CD4-positive, alpha-beta memory T cell (primary cell): ENCODE measurements around the gene ABHD6. TPM values are rescaled to one million over a fixed set of nuclear protein-coding genes. Genes with fewer than 3 reads are reported as not detected.
A peak's percentile ranks its signal among the peaks of the same experiment; 100 is the strongest.
"Not testable (repeated sequence)": the region's sequence is repeated elsewhere in the genome, so short reads cannot be mapped to it uniquely, and the experiment has no call there.

Experiments used
- CTCF ChIA-PET: fragments of 350-600 bp; sonication (Branson Sonifier 250); formaldehyde crosslinking; loops from one replicate; lab custom pipeline; 2021; ENCODE audit warnings: inconsistent platforms; ENCODE audit not compliant: partially characterized antibody; lab: Charles Lee
- POLR2A ChIA-PET: fragments of 350-600 bp; sonication (Branson Sonifier 250); formaldehyde crosslinking; loops from one replicate; lab custom pipeline; 2021; ENCODE audit not compliant: partially characterized antibody; lab: Charles Lee
- DNase-seq, 5 donors: peaks; one replicate each; pipeline versions ENCODE4 v3.0.0 to v3.0.0-alpha.2; 2020 to 2022; ENCODE audit warnings: mixed read lengths in 1 of 5
- H3K27ac ChIP-seq: one replicate; pipeline ENCODE4 v1.7.0; 2013; ENCODE audit warnings: low read depth, low read length
- H3K27me3 ChIP-seq: 2 replicates; pipeline ENCODE4 v1.7.0; 2013; ENCODE audit warnings: mild to moderate bottlenecking, low read length, moderate library complexity; ENCODE audit not compliant: insufficient read depth
- H3K36me3 ChIP-seq: 2 replicates; pipeline ENCODE4 v1.7.0; 2013; ENCODE audit warnings: mild to moderate bottlenecking, low read length, moderate library complexity; ENCODE audit not compliant: insufficient read depth
- H3K4me1 ChIP-seq: 2 replicates; pipeline ENCODE4 v1.7.0; 2013; ENCODE audit warnings: mild to moderate bottlenecking, low read length, moderate library complexity; ENCODE audit not compliant: insufficient read depth
- H3K4me3 ChIP-seq, 2 donors: one replicate each; pipeline ENCODE4 v1.7.0; 2013; ENCODE audit warnings: low read length in 2 of 2, mild to moderate bottlenecking in 1 of 2
- H3K9me3 ChIP-seq, 2 donors: one replicate each; pipeline ENCODE4 v1.7.0; 2013; ENCODE audit warnings: low read length in 2 of 2, control low read depth in 1 of 2; ENCODE audit not compliant: control insufficient read depth in 1 of 2
- H3K27ac Mint-ChIP-seq, 7 donors: one replicate each; pipeline ENCODE4 v1.8.0; 2020 to 2021; ENCODE audit warnings: mixed read lengths in 7 of 7, mild to moderate bottlenecking in 6 of 7, inconsistent platforms in 3 of 7, moderate library complexity in 3 of 7
- H3K27me3 Mint-ChIP-seq, 2 donors: one replicate each; pipeline ENCODE4 v1.8.0; 2020 to 2021; ENCODE audit warnings: mixed read lengths in 2 of 2
- H3K36me3 Mint-ChIP-seq, 2 donors: one replicate each; pipeline ENCODE4 v1.8.0; 2020 to 2021; ENCODE audit warnings: mixed read lengths in 2 of 2, inconsistent platforms in 1 of 2, mild to moderate bottlenecking in 1 of 2
- H3K4me1 Mint-ChIP-seq, 4 donors: one replicate each; pipeline ENCODE4 v1.8.0; 2020 to 2021; ENCODE audit warnings: mixed read lengths in 4 of 4, mild to moderate bottlenecking in 1 of 4
- H3K4me3 Mint-ChIP-seq, 8 donors: one replicate each; pipeline ENCODE4 v1.8.0; 2020 to 2021; ENCODE audit warnings: mixed read lengths in 8 of 8, mild to moderate bottlenecking in 7 of 8, moderate library complexity in 6 of 8, inconsistent platforms in 3 of 8
- H3K9me3 Mint-ChIP-seq, 8 donors: one replicate each; pipeline ENCODE4 v1.8.0; 2020 to 2021; ENCODE audit warnings: mixed read lengths in 8 of 8, mild to moderate bottlenecking in 5 of 8, inconsistent platforms in 3 of 8, moderate library complexity in 1 of 8
- intact Hi-C: fragments of 100-400 bp; cut with micrococcal nuclease; formaldehyde crosslinking; loops from one replicate; pipeline ENCODE4 v1.15.1; 2023
- polyA plus RNA-seq, 2 donors: library from polyadenylated mRNA; unstranded; fragments of 300-500 nt; fragmentation: Illumina TruSeq; gene quantifications; one replicate each; pipeline ENCODE4 v1.2.3, GENCODE V29; 2021
- total RNA-seq, 2 experiments: library from RNA; stranded (reverse); gene quantifications; one replicate each; pipeline ENCODE4 v1.2.3, GENCODE V29; 2021

Gene ABHD6
- total and polyA plus RNA-seq, 4 experiments from 2014 or later = 4.7 to 8.2 (median 6.2) TPM

- CTCF ChIA-PET, DNase-seq, intact Hi-C loops: not testable (repeated sequence)
Observed at GRCh38 chr3:58288964-58289613, 51.5 kb downstream of the ABHD6 start.

GRCh38 chr3:58290446-58290845, 52.9 kb downstream of the ABHD6 start:
- H3K4me3 Mint-ChIP-seq, H3K36me3 Mint-ChIP-seq, H3K27me3 Mint-ChIP-seq, CTCF ChIA-PET, H3K36me3 ChIP-seq, H3K4me1 Mint-ChIP-seq, H3K9me3 Mint-ChIP-seq, H3K9me3 ChIP-seq, H3K27ac Mint-ChIP-seq, POLR2A ChIA-PET, H3K27ac ChIP-seq, intact Hi-C loops, DNase-seq, H3K27me3 ChIP-seq, H3K4me3 ChIP-seq, H3K4me1 ChIP-seq: not testable (repeated sequence)

More at GRCh38 chr3:58288964-58289613, 51.5 kb downstream of the ABHD6 start:
- H3K4me1 ChIP-seq, H3K4me1 Mint-ChIP-seq, POLR2A ChIA-PET, H3K27ac Mint-ChIP-seq, H3K9me3 Mint-ChIP-seq, H3K27me3 ChIP-seq, H3K27me3 Mint-ChIP-seq, H3K36me3 ChIP-seq, H3K4me3 Mint-ChIP-seq, H3K9me3 ChIP-seq, H3K27ac ChIP-seq, H3K4me3 ChIP-seq: not testable (repeated sequence)
- peaks cover 12 to 15% of the 10 kb centered on the region in 2 donors for H3K36me3 Mint-ChIP-seq

GRCh38 chr3:58291671-58292338, 54.2 kb downstream of the ABHD6 start:
- H3K4me3 Mint-ChIP-seq = no peak overlapping the region
- no peaks in the 10 kb centered on the region for H3K9me3 ChIP-seq
- ChIA-PET POLR2A (no interaction called here), CTCF (no interaction called here)
- no peaks in the 10 kb centered on the region for H3K36me3 ChIP-seq
- intact Hi-C loops = no loop called here
- no peak for DNase-seq
- H3K27ac ChIP-seq = no peak overlapping the region
- H3K36me3 Mint-ChIP-seq = peaks cover 6 to 8% of the 10 kb centered on the region in 2 donors
- H3K4me1 ChIP-seq = no peaks in the 10 kb centered on the region
- H3K4me3 ChIP-seq = no peak overlapping the region
- H3K9me3 Mint-ChIP-seq = peaks cover 0 to 7% (median 0%) of the 10 kb centered on the region in 8 donors
- peaks cover 0 to 2% of the 10 kb centered on the region in 2 donors for H3K27me3 Mint-ChIP-seq
- no peaks in the 10 kb centered on the region for H3K27me3 ChIP-seq
- no peak overlapping the region for H3K27ac Mint-ChIP-seq
- no peaks in the 10 kb centered on the region for H3K4me1 Mint-ChIP-seq

- CTCF ChIA-PET = no interaction called here
- H3K9me3 Mint-ChIP-seq = peaks cover 0 to 7% (median 0%) of the 10 kb centered on the region in 8 donors
- no peak for DNase-seq
- Histone ChIP-seq H3K4me3 (no peak overlapping the region), H3K36me3 (no peaks in the 10 kb centered on the region), H3K27ac (no peak overlapping the region), H3K4me1 (no peaks in the 10 kb centered on the region), H3K9me3 (no peaks in the 10 kb centered on the region), H3K27me3 (no peaks in the 10 kb centered on the region)
- H3K4me3 Mint-ChIP-seq = no peak overlapping the region
- intact Hi-C loops = no loop called here
- peaks cover 6 to 8% of the 10 kb centered on the region in 2 donors for H3K36me3 Mint-ChIP-seq
- no peak overlapping the region for H3K27ac Mint-ChIP-seq
- POLR2A ChIA-PET = interaction anchor here (1.6 kb wide), 1 partner anchor 13 kb away, joined by 5 read pairs; the partner anchor contains the start of genes HTD2 and RPP14
- peaks cover 2 to 3% of the 10 kb centered on the region in 2 donors for H3K27me3 Mint-ChIP-seq
- no peaks in the 10 kb centered on the region for H3K4me1 Mint-ChIP-seq
Observed at GRCh38 chr3:58292866-58293265, 55.3 kb downstream of the ABHD6 start.

GRCh38 chr3:58293516-58293915, 55.9 kb downstream of the ABHD6 start:
- CTCF ChIA-PET = interaction anchor here (1.0 kb wide), 1 partner anchor 13 kb away, joined by 5 read pairs; the partner anchor contains the start of genes HTD2 and RPP14
- Mint-ChIP-seq H3K27me3 (peaks cover 8 to 9% of the 10 kb centered on the region in 2 donors), H3K36me3 (peaks cover 3 to 8% of the 10 kb centered on the region in 2 donors), H3K4me1 (no peaks in the 10 kb centered on the region), H3K9me3 (peaks cover 0 to 7% (median 0%) of the 10 kb centered on the region in 8 donors), H3K27ac (peak overlapping the region in 1 of 7 donors; percentile 23), H3K4me3 (no peak overlapping the region)
- Histone ChIP-seq H3K27me3 (peaks cover 5% of the 10 kb centered on the region), H3K4me3 (no peak overlapping the region), H3K36me3 (no peaks in the 10 kb centered on the region), H3K4me1 (no peaks in the 10 kb centered on the region), H3K9me3 (no peaks in the 10 kb centered on the region), H3K27ac (no peak overlapping the region)
- no peak for DNase-seq
- intact Hi-C loops = no loop called here
- POLR2A ChIA-PET = interaction anchor here (1.6 kb wide), 1 partner anchor 13 kb away, joined by 5 read pairs; the partner anchor contains the start of genes HTD2 and RPP14

- no peak overlapping the region for H3K4me3 Mint-ChIP-seq
- peaks cover 0 to 8% (median 1%) of the 10 kb centered on the region in 8 donors for H3K9me3 Mint-ChIP-seq
- H3K4me1 Mint-ChIP-seq = no peaks in the 10 kb centered on the region
- no peak overlapping the region for H3K4me3 ChIP-seq
- intact Hi-C loops = no loop called here
- H3K36me3 ChIP-seq = no peaks in the 10 kb centered on the region
- CTCF ChIA-PET = interaction anchor here (2.3 kb wide), 1 partner anchor 11 kb away, joined by 17 read pairs; the partner anchor contains the start of genes HTD2 and RPP14
- H3K4me1 ChIP-seq = no peaks in the 10 kb centered on the region
- no peak overlapping the region for H3K27ac ChIP-seq
- POLR2A ChIA-PET = no interaction called here
- H3K27ac Mint-ChIP-seq = no peak overlapping the region
- H3K27me3 ChIP-seq = peaks cover 9% of the 10 kb centered on the region
- no peak for DNase-seq
- H3K36me3 Mint-ChIP-seq = peaks cover 3 to 8% of the 10 kb centered on the region in 2 donors
- H3K9me3 ChIP-seq = no peaks in the 10 kb centered on the region
- H3K27me3 Mint-ChIP-seq = peaks cover 12 to 18% of the 10 kb centered on the region in 2 donors
Observed at GRCh38 chr3:58296269-58296668, 58.7 kb downstream of the ABHD6 start.

GRCh38 chr3:58296843-58297242, 59.3 kb downstream of the ABHD6 start:
- POLR2A ChIA-PET = no interaction called here
- no peak overlapping the region for H3K4me3 ChIP-seq
- H3K27ac ChIP-seq = no peak overlapping the region

More at GRCh38 chr3:58296843-58297242, 59.3 kb downstream of the ABHD6 start:
- Mint-ChIP-seq H3K27ac (no peak overlapping the region), H3K36me3 (peaks cover 3 to 4% of the 10 kb centered on the region in 2 donors), H3K9me3 (peaks cover 0 to 14% (median 2%) of the 10 kb centered on the region in 8 donors), H3K4me3 (no peak overlapping the region), H3K27me3 (peaks cover 15 to 21% of the 10 kb centered on the region in 2 donors), H3K4me1 (no peaks in the 10 kb centered on the region)
- Histone ChIP-seq H3K9me3 (no peaks in the 10 kb centered on the region), H3K4me1 (no peaks in the 10 kb centered on the region), H3K27me3 (peaks cover 9% of the 10 kb centered on the region), H3K36me3 (no peaks in the 10 kb centered on the region)
- intact Hi-C loops = no loop called here
- DNase-seq = no peak
- CTCF ChIA-PET = interaction anchor here (2.3 kb wide), 1 partner anchor 10 kb away, joined by 17 read pairs; the partner anchor contains the start of genes HTD2 and RPP14
